KMS-11 (cell line): ENCODE data around the gene UBXN1.
"Not testable (repeated sequence)": the region's sequence is repeated elsewhere in the genome, so short reads cannot be mapped to it uniquely, and the experiment has no call there.

Source experiments
- H2AFZ ChIP-seq: fragments of 200-600 bp; sonication (generic); 2 replicates; pipeline ENCODE4 v1.6.1; 2016; ENCODE audit warnings: antibody characterized with exemption, mixed run types, low read depth
- H3K27ac ChIP-seq: fragments of 200-600 bp; sonication (generic); 2 replicates; pipeline ENCODE4 v1.6.1; 2016; ENCODE audit warnings: mild to moderate bottlenecking, mixed run types
- H3K27me3 ChIP-seq: fragments of 200-600 bp; sonication (generic); 2 replicates; pipeline ENCODE4 v1.6.1; 2017; ENCODE audit warnings: mild to moderate bottlenecking, low read depth, mixed run types, moderate library complexity; ENCODE audit not compliant: insufficient read depth
- H3K36me3 ChIP-seq: fragments of 200-600 bp; sonication (generic); 2 replicates; pipeline ENCODE4 v1.6.1; 2017; ENCODE audit warnings: mild to moderate bottlenecking, mixed run types; ENCODE audit not compliant: insufficient read depth
- H3K4me1 ChIP-seq: fragments of 200-600 bp; sonication (generic); 2 replicates; pipeline ENCODE4 v1.6.1; 2016; ENCODE audit warnings: mild to moderate bottlenecking, low read depth, mixed run types; ENCODE audit not compliant: poor library complexity, severe bottlenecking
- H3K4me2 ChIP-seq: fragments of 200-600 bp; sonication (generic); 2 replicates; pipeline ENCODE4 v1.7.0; 2016; ENCODE audit warnings: mild to moderate bottlenecking, mixed run types
- H3K4me3 ChIP-seq: fragments of 200-600 bp; sonication (generic); IDR thresholded peaks from 2 replicates; pipeline ENCODE4 v1.6.1; 2017; ENCODE audit warnings: low read depth, low read length, mixed read lengths; ENCODE audit not compliant: insufficient read depth
- H3K79me2 ChIP-seq: fragments of 200-600 bp; sonication (generic); 2 replicates; pipeline ENCODE4 v1.6.1; 2016; ENCODE audit warnings: low read depth, mixed run types; ENCODE audit not compliant: insufficient read depth
- H3K9ac ChIP-seq: fragments of 200-600 bp; sonication (generic); 2 replicates; pipeline ENCODE4 v1.6.1; 2016; ENCODE audit warnings: mild to moderate bottlenecking, mixed run types
- H4K20me1 ChIP-seq: fragments of 200-600 bp; sonication (generic); 2 replicates; pipeline ENCODE4 v1.6.1; 2016; ENCODE audit warnings: mild to moderate bottlenecking, mixed run types; ENCODE audit not compliant: insufficient read depth
- TF ChIP-seq, protein P1 (sequence below): fragments of 200-600 bp; sonication (generic); conservative IDR thresholded peaks from 2 replicates; pipeline ENCODE4 v1.6.1; 2017; ENCODE audit warnings: low read depth, mild to moderate bottlenecking, antibody characterized with exemption, low read length, moderate library complexity, mixed read lengths

The UBXN1 gene

GRCh38 chr11:62702246-62702645 lies 23.4 kb upstream of the UBXN1 start:
- no peak overlapping the region for H2AFZ ChIP-seq
- TF ChIP-seq, protein P1, sequence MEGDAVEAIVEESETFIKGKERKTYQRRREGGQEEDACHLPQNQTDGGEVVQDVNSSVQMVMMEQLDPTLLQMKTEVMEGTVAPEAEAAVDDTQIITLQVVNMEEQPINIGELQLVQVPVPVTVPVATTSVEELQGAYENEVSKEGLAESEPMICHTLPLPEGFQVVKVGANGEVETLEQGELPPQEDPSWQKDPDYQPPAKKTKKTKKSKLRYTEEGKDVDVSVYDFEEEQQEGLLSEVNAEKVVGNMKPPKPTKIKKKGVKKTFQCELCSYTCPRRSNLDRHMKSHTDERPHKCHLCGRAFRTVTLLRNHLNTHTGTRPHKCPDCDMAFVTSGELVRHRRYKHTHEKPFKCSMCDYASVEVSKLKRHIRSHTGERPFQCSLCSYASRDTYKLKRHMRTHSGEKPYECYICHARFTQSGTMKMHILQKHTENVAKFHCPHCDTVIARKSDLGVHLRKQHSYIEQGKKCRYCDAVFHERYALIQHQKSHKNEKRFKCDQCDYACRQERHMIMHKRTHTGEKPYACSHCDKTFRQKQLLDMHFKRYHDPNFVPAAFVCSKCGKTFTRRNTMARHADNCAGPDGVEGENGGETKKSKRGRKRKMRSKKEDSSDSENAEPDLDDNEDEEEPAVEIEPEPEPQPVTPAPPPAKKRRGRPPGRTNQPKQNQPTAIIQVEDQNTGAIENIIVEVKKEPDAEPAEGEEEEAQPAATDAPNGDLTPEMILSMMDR: no peak
- H3K27ac ChIP-seq: no peak overlapping the region
- H3K4me1 ChIP-seq: peaks cover 13% of the 10 kb centered on the region
- H4K20me1 ChIP-seq: no peaks in the 10 kb centered on the region
- H3K27me3 ChIP-seq: no peaks in the 10 kb centered on the region
- no peaks in the 10 kb centered on the region; the same call in 1 of the 2 replicates for H3K79me2 ChIP-seq
- H3K4me3 ChIP-seq: no peak overlapping the region
- H3K9ac ChIP-seq: no peak overlapping the region
- no peak overlapping the region for H3K4me2 ChIP-seq
- no peaks in the 10 kb centered on the region for H3K36me3 ChIP-seq

- H3K36me3 ChIP-seq: no peaks in the 10 kb centered on the region
- no peaks in the 10 kb centered on the region for H3K79me2 ChIP-seq
- H3K27me3 ChIP-seq: no peaks in the 10 kb centered on the region
- H3K4me1 ChIP-seq: no peaks in the 10 kb centered on the region
- no peak overlapping the region for H3K9ac ChIP-seq
- no peak overlapping the region for H3K27ac ChIP-seq
- H4K20me1 ChIP-seq: no peaks in the 10 kb centered on the region
- no peak overlapping the region for H3K4me2 ChIP-seq
- no peak overlapping the region for H2AFZ ChIP-seq
- TF ChIP-seq, protein P1: peak; percentile 84
- no peak overlapping the region for H3K4me3 ChIP-seq
Observed at GRCh38 chr11:62694455-62695167, 15.7 kb upstream of the UBXN1 start.

GRCh38 chr11:62693624-62694023 lies 14.8 kb upstream of the UBXN1 start:
- not testable (repeated sequence) for H3K27me3 ChIP-seq, H3K4me3 ChIP-seq, H2AFZ ChIP-seq, H3K4me1 ChIP-seq, H3K36me3 ChIP-seq, H3K79me2 ChIP-seq, H4K20me1 ChIP-seq, H3K9ac ChIP-seq, H3K4me2 ChIP-seq, H3K27ac ChIP-seq

DNA sequence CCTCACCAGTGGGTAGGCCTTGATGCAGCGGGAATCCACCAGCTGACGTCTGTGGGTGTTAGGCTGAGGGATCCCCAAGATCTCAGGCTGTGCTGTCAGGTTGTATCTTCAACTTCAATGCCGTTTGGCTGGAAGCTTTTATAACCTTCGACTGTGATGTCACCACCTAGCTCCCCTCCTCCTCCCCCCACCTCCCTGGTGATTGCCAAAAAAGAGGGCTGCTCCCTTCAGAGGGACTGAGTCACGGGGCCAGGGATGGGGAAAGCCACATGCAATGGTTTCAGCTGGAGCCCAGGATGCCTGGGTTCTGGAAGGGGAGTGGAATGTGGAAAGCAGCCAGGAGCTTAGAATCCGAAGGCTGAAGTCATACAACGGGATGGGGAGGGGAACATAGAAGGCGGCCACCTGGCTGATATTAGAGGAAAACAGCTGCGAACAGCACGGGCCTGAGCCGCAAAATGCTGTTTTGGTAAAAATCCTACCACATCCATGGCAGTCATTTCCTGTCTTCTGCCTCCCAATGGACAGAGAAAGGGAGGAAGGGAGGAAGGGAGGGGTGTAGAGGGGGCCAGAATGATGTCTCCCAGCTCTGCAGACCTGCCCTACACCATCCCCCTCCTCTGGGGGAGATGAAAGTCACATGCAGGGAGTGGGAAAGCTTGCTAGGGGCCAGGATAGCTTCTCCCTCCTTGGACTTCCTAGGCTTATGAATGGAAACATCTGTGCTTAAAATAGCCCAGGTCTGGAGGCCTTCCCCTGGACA lies 10.7 kb upstream of the UBXN1 start, which contains the start of gene LRRN4CL:
LRRN4CL (minus strand) TSS at position 110 of the 763 bp plus-strand sequence. CDS start 1,022 bp downstream, outside the sequence.
- no peak within 1 kb of the TSS for H3K9ac ChIP-seq
- no peaks in the 10 kb centered on the region for H3K4me1 ChIP-seq
- H3K27me3 ChIP-seq: no peaks in the 10 kb centered on the region
- H3K4me3 ChIP-seq: no peak within 1 kb of the TSS
- H2AFZ ChIP-seq: no peak within 1 kb of the TSS
- TF ChIP-seq, protein P1: no peak
- no peak within 1 kb of the TSS for H3K4me2 ChIP-seq
- H3K79me2 ChIP-seq: no peaks in the 10 kb centered on the region
- H4K20me1 ChIP-seq: no peaks in the 10 kb centered on the region
- no peaks in the 10 kb centered on the region for H3K36me3 ChIP-seq
- no peak within 1 kb of the TSS for H3K27ac ChIP-seq

DNA sequence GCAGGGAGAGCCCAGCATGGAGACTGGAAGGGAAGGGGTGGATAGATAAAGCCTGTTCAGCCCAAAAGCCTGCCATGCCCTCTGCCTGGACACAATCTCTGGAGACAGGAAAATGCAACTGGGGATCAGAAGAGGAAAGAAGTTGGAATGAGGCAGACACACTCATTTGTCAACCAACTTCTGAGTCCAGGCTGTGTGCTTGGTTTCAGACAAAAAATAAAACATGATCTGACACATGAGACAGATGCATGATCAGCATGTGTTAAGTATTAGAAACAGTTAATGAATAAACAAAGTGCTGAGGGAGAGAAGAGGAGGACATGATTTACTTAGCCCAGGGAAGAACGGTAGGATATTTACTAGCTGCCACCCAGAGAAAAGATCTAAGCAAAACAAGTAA lies 9.6 kb upstream of the UBXN1 start:
- no peak overlapping the region for H3K4me2 ChIP-seq

More for the DNA sequence above, 9.6 kb upstream of the UBXN1 start:
- Histone ChIP-seq H3K4me1 (no peaks in the 10 kb centered on the region), H3K9ac (no peak overlapping the region), H3K79me2 (no peaks in the 10 kb centered on the region), H2AFZ (no peak overlapping the region), H3K27ac (no peak overlapping the region), H4K20me1 (no peaks in the 10 kb centered on the region), H3K36me3 (no peaks in the 10 kb centered on the region), H3K27me3 (no peaks in the 10 kb centered on the region), H3K4me3 (no peak overlapping the region)
- TF ChIP-seq, protein P1: no peak
